ENCODE measurements around the gene PDLIM7.

PDLIM7 gene

GRCh38 chr5:177445052-177445916 lies 52.1 kb downstream of the PDLIM7 start:
- DNase-seq (ENCODE audit: extremely low spot score), result no peak
- CTCF ChIA-PET, result interaction anchor here (0.6 to 4.9 kb wide), 7 partner anchors 9 to 74 kb away, joined by 3 to 30 read pairs (median 6); no protein-coding TSS in a partner anchor

GRCh38 chr5:177444106-177445051 lies 53.0 kb downstream of the PDLIM7 start:
- no peak for DNase-seq (ENCODE audit: extremely low spot score)
- ChIA-PET CTCF (interaction anchor here (1.2 to 2.0 kb wide), 3 partner anchors 10 to 54 kb away, joined by 3 to 6 read pairs (median 6); no protein-coding TSS in a partner anchor), POLR2A (interaction anchor here (0.8 to 7.4 kb wide), 8 partner anchors 8 to 93 kb away, joined by 3 to 69 read pairs (median 8); partner anchors contain the start of genes GRK6 and LMAN2)
- TF ChIP-seq ZNF384 (IDR thresholded peaks at IDR 0.05) (no peak), SP1 (IDR thresholded peaks at IDR 0.05) (no peak), CTBP1 (IDR thresholded peaks at IDR 0.05; ENCODE audit: borderline replicate concordance) (no peak), HDGF (IDR thresholded peaks at IDR 0.05; ENCODE audit: borderline replicate concordance) (no peak), LEF1 (IDR thresholded peaks at IDR 0.05; ENCODE audit: borderline replicate concordance) (no peak), FOXA1 (IDR thresholded peaks at IDR 0.05) (no peak), TARDBP (IDR thresholded peaks at IDR 0.05) (no peak), ELF4 (IDR thresholded peaks at IDR 0.05) (no peak; the same call in 1 of the 2 replicates), FOXK2 (IDR thresholded peaks at IDR 0.05) (no peak), FOXM1 (IDR thresholded peaks at IDR 0.05; ENCODE audit: borderline replicate concordance) (no peak), PKNOX1 (IDR thresholded peaks at IDR 0.05) (no peak)

More at GRCh38 chr5:177445052-177445916, 52.1 kb downstream of the PDLIM7 start:
- no peak for TF ChIP-seq HDGF (IDR thresholded peaks at IDR 0.05; ENCODE audit: borderline replicate concordance)
- no peak for TF ChIP-seq FOXK2 (IDR thresholded peaks at IDR 0.05)
- TF ChIP-seq CTBP1 (IDR thresholded peaks at IDR 0.05; ENCODE audit: borderline replicate concordance), result no peak
- no peak for TF ChIP-seq PKNOX1 (IDR thresholded peaks at IDR 0.05)
- POLR2A ChIA-PET, result interaction anchor here (0.8 to 7.4 kb wide), 8 partner anchors 9 to 75 kb away, joined by 3 to 69 read pairs (median 6); partner anchors contain the start of gene GRK6

GRCh38 chr5:177443144-177443983 lies 54.0 kb downstream of the PDLIM7 start:
- no peak for DNase-seq (ENCODE audit: extremely low spot score)
- TF ChIP-seq CTBP1 (IDR thresholded peaks at IDR 0.05; ENCODE audit: borderline replicate concordance) (no peak), ELF4 (IDR thresholded peaks at IDR 0.05) (no peak), PKNOX1 (IDR thresholded peaks at IDR 0.05) (no peak), L3MBTL2 (conservative IDR thresholded peaks at IDR 0.05) (no peak), FOXK2 (IDR thresholded peaks at IDR 0.05) (no peak), NFRKB (IDR thresholded peaks at IDR 0.05) (no peak), HDGF (IDR thresholded peaks at IDR 0.05; ENCODE audit: borderline replicate concordance) (no peak), LEF1 (IDR thresholded peaks at IDR 0.05; ENCODE audit: borderline replicate concordance) (no peak), ARNT (IDR thresholded peaks at IDR 0.05) (no peak), FOXM1 (IDR thresholded peaks at IDR 0.05; ENCODE audit: borderline replicate concordance) (no peak), BHLHE40 (IDR thresholded peaks at IDR 0.05; ENCODE audit: borderline replicate concordance) (no peak), SP1 (IDR thresholded peaks at IDR 0.05) (no peak), FOXA1 (IDR thresholded peaks at IDR 0.05) (no peak)
- ChIA-PET POLR2A (interaction anchor here (1.0 to 7.4 kb wide), 7 partner anchors 7 to 92 kb away, joined by 3 to 69 read pairs (median 8); partner anchors contain the start of genes GRK6 and LMAN2), CTCF (interaction anchor here (1.9 to 2.0 kb wide), 2 partner anchors 11 to 53 kb away, joined by 6 read pairs; no protein-coding TSS in a partner anchor)

GRCh38 chr5:177442066-177442826 lies 55.2 kb downstream of the PDLIM7 start:
- TF ChIP-seq NFRKB (IDR thresholded peaks at IDR 0.05) (no peak), FOXA1 (IDR thresholded peaks at IDR 0.05) (no peak), FOXM1 (IDR thresholded peaks at IDR 0.05; ENCODE audit: borderline replicate concordance) (no peak), ZNF384 (IDR thresholded peaks at IDR 0.05) (no peak), CTBP1 (IDR thresholded peaks at IDR 0.05; ENCODE audit: borderline replicate concordance) (no peak), HDGF (IDR thresholded peaks at IDR 0.05; ENCODE audit: borderline replicate concordance) (no peak), SP1 (IDR thresholded peaks at IDR 0.05) (no peak), ELF4 (IDR thresholded peaks at IDR 0.05) (no peak), PKNOX1 (IDR thresholded peaks at IDR 0.05) (no peak), L3MBTL2 (conservative IDR thresholded peaks at IDR 0.05) (no peak), TARDBP (IDR thresholded peaks at IDR 0.05) (no peak), BHLHE40 (IDR thresholded peaks at IDR 0.05; ENCODE audit: borderline replicate concordance) (no peak), LEF1 (IDR thresholded peaks at IDR 0.05; ENCODE audit: borderline replicate concordance) (no peak), SUZ12 (IDR thresholded peaks at IDR 0.05) (no peak), FOXK2 (IDR thresholded peaks at IDR 0.05) (no peak), ARNT (IDR thresholded peaks at IDR 0.05) (no peak)
- CTCF ChIA-PET, result interaction anchor here (1.2 kb wide), 1 partner anchor 53 kb away, joined by 5 read pairs; no protein-coding TSS in a partner anchor
- POLR2A ChIA-PET, result interaction anchor here (0.9 to 7.4 kb wide), 5 partner anchors 12 to 75 kb away, joined by 3 to 69 read pairs (median 3); partner anchors contain the start of gene GRK6
- no peak for DNase-seq (ENCODE audit: extremely low spot score)

Measured in HEK293T (cell line).